ENCODE measurements around the gene TMIGD3. TPM values are rescaled to one million over a fixed set of nuclear protein-coding genes. Genes with fewer than 3 reads are reported as not detected.

Gene TMIGD3
- total RNA-seq, 1 donor: 0.43 TPM

DNA sequence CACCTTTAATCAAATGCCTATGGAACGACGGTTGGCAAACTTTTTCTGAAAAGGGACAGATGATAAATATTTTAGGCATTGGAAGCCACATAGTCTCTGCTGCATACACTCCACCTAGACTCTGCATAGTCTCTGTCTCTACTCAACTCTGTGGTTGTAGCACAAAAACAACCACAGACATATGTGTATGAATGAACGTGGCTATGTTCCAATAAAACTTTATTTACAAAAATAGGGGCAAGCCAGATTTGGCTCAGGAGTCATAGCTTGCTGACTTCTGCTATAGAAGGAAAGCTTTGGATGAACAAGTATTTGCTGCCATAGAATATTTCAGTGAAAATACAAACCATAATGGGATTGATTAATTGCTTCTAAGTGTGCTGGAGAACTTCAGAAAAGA lies 37.5 kb upstream of the TMIGD3 start:
- no peak for DNase-seq (ENCODE audit: low read depth)
- TF ChIP-seq, protein P1, sequence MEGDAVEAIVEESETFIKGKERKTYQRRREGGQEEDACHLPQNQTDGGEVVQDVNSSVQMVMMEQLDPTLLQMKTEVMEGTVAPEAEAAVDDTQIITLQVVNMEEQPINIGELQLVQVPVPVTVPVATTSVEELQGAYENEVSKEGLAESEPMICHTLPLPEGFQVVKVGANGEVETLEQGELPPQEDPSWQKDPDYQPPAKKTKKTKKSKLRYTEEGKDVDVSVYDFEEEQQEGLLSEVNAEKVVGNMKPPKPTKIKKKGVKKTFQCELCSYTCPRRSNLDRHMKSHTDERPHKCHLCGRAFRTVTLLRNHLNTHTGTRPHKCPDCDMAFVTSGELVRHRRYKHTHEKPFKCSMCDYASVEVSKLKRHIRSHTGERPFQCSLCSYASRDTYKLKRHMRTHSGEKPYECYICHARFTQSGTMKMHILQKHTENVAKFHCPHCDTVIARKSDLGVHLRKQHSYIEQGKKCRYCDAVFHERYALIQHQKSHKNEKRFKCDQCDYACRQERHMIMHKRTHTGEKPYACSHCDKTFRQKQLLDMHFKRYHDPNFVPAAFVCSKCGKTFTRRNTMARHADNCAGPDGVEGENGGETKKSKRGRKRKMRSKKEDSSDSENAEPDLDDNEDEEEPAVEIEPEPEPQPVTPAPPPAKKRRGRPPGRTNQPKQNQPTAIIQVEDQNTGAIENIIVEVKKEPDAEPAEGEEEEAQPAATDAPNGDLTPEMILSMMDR (IDR thresholded peaks at IDR 0.05; ENCODE audit: insufficient read depth, low read depth, low read length): no peak
- no peak overlapping the region for H3K4me3 ChIP-seq (ENCODE audit: low read depth, low read length)

GRCh38 chr1:111538343-111539025 lies 35.1 kb upstream of the TMIGD3 start:
- H3K4me3 ChIP-seq (ENCODE audit: low read depth, low read length): no peak overlapping the region
- TF ChIP-seq, protein P1 (IDR thresholded peaks at IDR 0.05; ENCODE audit: insufficient read depth, low read depth, low read length): no peak
- DNase-seq (ENCODE audit: low read depth): peak; percentile 49

GRCh38 chr1:111535256-111536191 lies 32.1 kb upstream of the TMIGD3 start:
- TF ChIP-seq, protein P1 (IDR thresholded peaks at IDR 0.05; ENCODE audit: insufficient read depth, low read depth, low read length): no peak
- H3K4me3 ChIP-seq (ENCODE audit: low read depth, low read length): no peak overlapping the region
- DNase-seq (ENCODE audit: low read depth): no peak

DNA sequence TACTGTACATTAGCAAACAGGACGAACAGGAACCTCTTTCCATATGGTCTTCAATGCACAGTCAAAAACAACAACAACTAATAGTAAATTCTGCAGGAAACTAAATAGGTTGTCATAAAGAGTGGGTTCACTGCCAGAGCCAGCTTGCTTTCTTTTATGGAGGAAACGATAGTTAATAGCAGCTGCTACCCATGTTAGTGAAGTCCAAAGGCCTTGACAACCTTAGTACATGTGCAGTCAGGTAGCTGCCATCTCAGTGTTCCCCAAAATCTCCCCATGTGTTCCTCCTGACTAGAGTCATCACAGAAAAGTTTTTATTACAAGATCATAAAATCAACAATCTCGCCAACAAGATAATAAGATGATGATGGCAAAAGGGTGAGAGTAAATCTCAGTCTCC lies 16.6 kb upstream of the TMIGD3 start:
- TF ChIP-seq, protein P1 (IDR thresholded peaks at IDR 0.05; ENCODE audit: insufficient read depth, low read depth, low read length): no peak
- no peak for DNase-seq (ENCODE audit: low read depth)
- H3K4me3 ChIP-seq (ENCODE audit: low read depth, low read length): no peak overlapping the region

GRCh38 chr1:111517469-111518225 lies 14.2 kb upstream of the TMIGD3 start:
- DNase-seq (ENCODE audit: low read depth): no peak
- H3K4me3 ChIP-seq (ENCODE audit: low read depth, low read length): no peak overlapping the region
- TF ChIP-seq, protein P1 (IDR thresholded peaks at IDR 0.05; ENCODE audit: insufficient read depth, low read depth, low read length): no peak

DNA sequence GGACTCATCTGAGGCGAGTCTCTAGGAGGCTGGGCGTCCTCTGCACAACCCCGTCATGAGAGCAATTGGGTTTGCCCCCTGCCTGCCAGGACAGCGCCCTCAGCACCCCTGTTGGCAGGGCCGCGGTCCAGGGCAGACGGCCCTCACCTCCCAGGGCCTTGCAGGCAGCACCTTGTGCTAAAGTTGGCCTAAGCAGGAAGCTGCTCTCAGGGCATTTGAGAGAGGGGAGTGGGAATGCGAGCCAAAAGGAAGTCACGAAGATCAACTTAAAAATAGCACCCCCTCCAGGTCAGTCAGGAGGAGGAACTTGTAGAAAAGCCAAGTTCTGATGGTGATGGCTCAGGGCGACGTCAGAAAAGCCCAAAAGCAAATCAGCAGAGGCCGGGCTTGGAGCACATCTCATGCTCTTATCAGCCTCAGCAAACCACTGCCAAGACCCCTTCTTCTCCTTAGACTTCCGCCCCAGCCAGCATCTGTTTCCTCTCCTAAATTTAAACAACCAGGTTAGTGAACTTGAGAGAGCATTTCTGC lies 12.6 kb upstream of the TMIGD3 start:
- DNase-seq (ENCODE audit: low read depth): peak; percentile 45
- H3K4me3 ChIP-seq (ENCODE audit: low read depth, low read length): peak overlapping the region; percentile 42
- TF ChIP-seq, protein P1 (IDR thresholded peaks at IDR 0.05; ENCODE audit: insufficient read depth, low read depth, low read length): no peak
